ENCODE data around the gene NALCN. TPM values are rescaled to one million over a fixed set of nuclear protein-coding genes. Genes with fewer than 3 reads are reported as not detected.

The NALCN gene
- total RNA-seq, 4 donors from 2014 or later = 0.12 to 2.0 (median 0.66) TPM

DNA sequence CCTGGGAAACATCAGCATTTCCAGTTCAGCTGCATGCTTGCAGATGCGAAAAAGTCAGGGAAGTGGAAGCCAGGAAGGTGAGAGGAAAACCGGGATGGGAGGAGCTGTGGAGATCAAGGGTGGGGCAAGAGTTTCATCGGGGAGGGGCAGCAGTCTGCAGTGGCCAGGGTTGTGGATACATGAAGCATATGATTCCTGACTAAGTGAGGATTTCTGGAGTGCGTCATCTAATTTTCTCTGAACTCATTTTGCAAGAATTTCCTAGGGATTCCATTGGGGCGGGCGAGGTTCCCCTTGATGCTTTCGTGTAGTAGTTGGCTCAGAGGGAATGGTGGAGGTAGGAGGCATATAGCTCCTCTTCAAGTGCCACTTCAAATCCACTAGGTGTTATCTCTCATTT lies 397.6 kb downstream of the NALCN start:
- ATAC-seq = no peak
- Histone ChIP-seq H3K27me3 (peaks cover 27% of the 10 kb centered on the region), H3K4me3 (no peak overlapping the region), H3K36me3 (no peaks in the 10 kb centered on the region), H3K4me1 (no peaks in the 10 kb centered on the region), H3K27ac (no peak overlapping the region), H3K9me3 (no peaks in the 10 kb centered on the region)
- 58 to 63% methylated on average over 7 of the region's 7 CpGs for WGBS, 2 donors (ENCODE audit: low coverage in 1 of 2)
- TF ChIP-seq POLR2AphosphoS5 (IDR thresholded peaks at IDR 0.05) (no peak), EP300 (IDR thresholded peaks at IDR 0.05) (no peak), POLR2A (IDR thresholded peaks at IDR 0.05) (no peak)
- TF ChIP-seq, protein P1, sequence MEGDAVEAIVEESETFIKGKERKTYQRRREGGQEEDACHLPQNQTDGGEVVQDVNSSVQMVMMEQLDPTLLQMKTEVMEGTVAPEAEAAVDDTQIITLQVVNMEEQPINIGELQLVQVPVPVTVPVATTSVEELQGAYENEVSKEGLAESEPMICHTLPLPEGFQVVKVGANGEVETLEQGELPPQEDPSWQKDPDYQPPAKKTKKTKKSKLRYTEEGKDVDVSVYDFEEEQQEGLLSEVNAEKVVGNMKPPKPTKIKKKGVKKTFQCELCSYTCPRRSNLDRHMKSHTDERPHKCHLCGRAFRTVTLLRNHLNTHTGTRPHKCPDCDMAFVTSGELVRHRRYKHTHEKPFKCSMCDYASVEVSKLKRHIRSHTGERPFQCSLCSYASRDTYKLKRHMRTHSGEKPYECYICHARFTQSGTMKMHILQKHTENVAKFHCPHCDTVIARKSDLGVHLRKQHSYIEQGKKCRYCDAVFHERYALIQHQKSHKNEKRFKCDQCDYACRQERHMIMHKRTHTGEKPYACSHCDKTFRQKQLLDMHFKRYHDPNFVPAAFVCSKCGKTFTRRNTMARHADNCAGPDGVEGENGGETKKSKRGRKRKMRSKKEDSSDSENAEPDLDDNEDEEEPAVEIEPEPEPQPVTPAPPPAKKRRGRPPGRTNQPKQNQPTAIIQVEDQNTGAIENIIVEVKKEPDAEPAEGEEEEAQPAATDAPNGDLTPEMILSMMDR (IDR thresholded peaks at IDR 0.05) = no peak

- WGBS, 2 donors (ENCODE audit: low coverage in 1 of 2) = 16 to 19% methylated on average over 7 to 8 of the region's 8 CpGs
- no peaks in the 10 kb centered on the region for H3K9me3 ChIP-seq
- H3K4me3 ChIP-seq = no peak overlapping the region
- H3K27ac ChIP-seq = no peak overlapping the region
- H3K4me1 ChIP-seq = no peaks in the 10 kb centered on the region
- TF ChIP-seq POLR2AphosphoS5 (IDR thresholded peaks at IDR 0.05) = no peak
- TF ChIP-seq, protein P1 (IDR thresholded peaks at IDR 0.05) = no peak
- no peak for TF ChIP-seq POLR2A (IDR thresholded peaks at IDR 0.05)
- ATAC-seq = no peak
- no peaks in the 10 kb centered on the region for H3K36me3 ChIP-seq
- H3K27me3 ChIP-seq = peaks cover 27% of the 10 kb centered on the region
Measured at GRCh38 chr13:101017123-101017872, 399.0 kb downstream of the NALCN start.

GRCh38 chr13:101016475-101016874 lies 399.8 kb downstream of the NALCN start:
- Histone ChIP-seq H3K27ac (no peak overlapping the region), H3K36me3 (no peaks in the 10 kb centered on the region), H3K4me1 (no peaks in the 10 kb centered on the region), H3K9me3 (no peaks in the 10 kb centered on the region), H3K4me3 (no peak overlapping the region), H3K27me3 (peaks cover 27% of the 10 kb centered on the region)
- 80 to 89% methylated on average over 3 to 6 of the region's 7 CpGs for WGBS, 2 donors (ENCODE audit: low coverage in 1 of 2)
- TF ChIP-seq, protein P1 (IDR thresholded peaks at IDR 0.05) = no peak
- no peak for TF ChIP-seq POLR2AphosphoS5 (IDR thresholded peaks at IDR 0.05)
- TF ChIP-seq EP300 (IDR thresholded peaks at IDR 0.05) = no peak
- no peak for TF ChIP-seq POLR2A (IDR thresholded peaks at IDR 0.05)
- no peak for ATAC-seq

- H3K27ac ChIP-seq = no peak overlapping the region
- H3K9me3 ChIP-seq = no peaks in the 10 kb centered on the region
Measured at GRCh38 chr13:101013245-101013644, 403.1 kb downstream of the NALCN start.

DNA sequence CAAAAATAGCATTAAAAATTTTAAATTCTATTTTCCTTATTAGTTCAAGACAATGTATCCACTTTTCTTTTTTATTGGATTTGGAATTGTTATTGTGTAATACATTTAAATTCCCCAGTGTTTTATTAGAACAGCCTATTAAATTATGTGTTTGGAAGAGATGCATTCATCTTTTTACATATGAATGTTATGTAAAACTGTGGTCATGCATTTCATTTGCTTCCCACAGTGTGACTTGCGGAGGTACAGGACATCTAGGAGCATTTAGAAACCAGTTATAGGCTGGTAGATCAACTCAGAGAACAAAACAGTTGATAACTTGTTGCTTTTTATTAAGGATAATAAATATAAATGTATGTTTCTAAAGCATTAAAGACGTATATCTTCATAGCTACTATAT lies 406.2 kb downstream of the NALCN start:
- Histone ChIP-seq H3K4me1 (no peaks in the 10 kb centered on the region), H3K36me3 (no peaks in the 10 kb centered on the region), H3K27ac (no peak overlapping the region), H3K4me3 (no peak overlapping the region), H3K9me3 (no peaks in the 10 kb centered on the region), H3K27me3 (no peaks in the 10 kb centered on the region)
- no peak for ATAC-seq
- TF ChIP-seq EP300 (IDR thresholded peaks at IDR 0.05) = no peak
- TF ChIP-seq, protein P1 (IDR thresholded peaks at IDR 0.05) = no peak
- TF ChIP-seq POLR2AphosphoS5 (IDR thresholded peaks at IDR 0.05) = no peak
- no peak for TF ChIP-seq POLR2A (IDR thresholded peaks at IDR 0.05)
- 65 to 69% methylated on average over 2 of the region's 2 CpGs for WGBS, 2 donors (ENCODE audit: low coverage in 1 of 2)

More at GRCh38 chr13:101013245-101013644, 403.1 kb downstream of the NALCN start:
- WGBS, 2 donors (ENCODE audit: low coverage in 1 of 2) = 90% methylated on average over 2 of the region's 5 CpGs
- Histone ChIP-seq H3K4me3 (no peak overlapping the region), H3K4me1 (no peaks in the 10 kb centered on the region), H3K27me3 (peaks cover 16% of the 10 kb centered on the region), H3K36me3 (no peaks in the 10 kb centered on the region)
- no peak for ATAC-seq
- TF ChIP-seq POLR2AphosphoS5 (IDR thresholded peaks at IDR 0.05) = no peak

All from gastroesophageal sphincter (tissue), 4 donors.